22Rv1 (cell line): ENCODE results near the gene SLC30A9.

ENCODE experiments used
- CTCF ChIP-seq: fragments of 450-650 bp; IDR thresholded peaks from 2 replicates; pipeline ENCODE4 v1.5.1; 2017; ENCODE audit warnings: mild to moderate bottlenecking
- ZFX ChIP-seq: fragments of 450-650 bp; IDR thresholded peaks from 2 replicates; pipeline ENCODE4 v1.6.1; 2017; ENCODE audit warnings: antibody characterized with exemption, borderline replicate concordance

GRCh38 chr4:42083816-42084215, 93.5 kb downstream of the SLC30A9 start:
- TF ChIP-seq CTCF, result no peak
- TF ChIP-seq ZFX, result no peak
